ENCODE data around the gene ELMO1.

ELMO1 gene

DNA sequence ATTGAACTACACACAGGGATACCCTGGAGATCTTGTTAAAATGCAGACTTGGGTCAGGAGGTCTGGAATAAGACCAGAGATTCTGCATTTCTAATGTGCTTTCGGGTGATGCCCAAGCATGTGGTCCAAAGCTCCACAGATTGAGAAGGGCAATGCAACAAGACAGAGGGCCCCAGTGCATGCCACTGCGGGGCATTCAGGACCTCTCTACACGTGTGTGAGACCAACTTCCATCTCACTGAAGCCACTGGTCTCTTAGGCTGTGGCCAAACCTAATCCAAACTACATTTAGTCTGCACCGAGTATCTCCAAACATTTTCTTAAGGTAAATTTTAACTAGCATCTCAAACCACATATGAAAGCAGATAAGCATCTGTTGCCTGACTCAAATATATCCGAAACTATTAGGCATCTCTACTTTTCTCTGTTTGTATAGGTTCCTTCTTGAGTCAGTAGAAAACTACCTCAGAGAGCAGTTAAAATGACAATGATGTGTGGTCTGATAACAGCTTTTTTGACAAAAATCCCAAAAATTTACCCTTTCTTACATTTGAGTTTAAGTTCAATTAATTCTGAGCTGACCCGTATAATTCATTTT, 107.5 kb downstream of the ELMO1 start:
- FAIRE-seq = no peak

DNA sequence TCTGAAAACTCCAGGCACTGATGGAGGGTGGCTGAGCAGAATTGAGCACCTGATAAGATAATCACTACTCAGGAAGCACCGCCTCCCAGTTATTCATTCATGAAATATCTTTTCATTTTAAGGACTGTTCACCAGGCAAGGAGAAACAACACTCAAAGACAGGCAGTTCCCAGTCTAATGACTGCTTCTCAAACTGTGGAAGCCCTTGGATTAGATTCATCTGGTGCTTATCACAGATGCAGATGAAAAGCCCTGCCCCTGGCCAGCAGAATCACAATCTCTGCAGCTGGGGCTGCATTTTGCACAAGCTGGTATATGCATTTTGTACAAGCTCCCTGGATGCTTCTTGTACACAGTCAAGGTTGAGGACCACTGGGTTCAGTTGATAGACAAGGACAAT, 109.7 kb downstream of the ELMO1 start:
- FAIRE-seq = no peak

DNA sequence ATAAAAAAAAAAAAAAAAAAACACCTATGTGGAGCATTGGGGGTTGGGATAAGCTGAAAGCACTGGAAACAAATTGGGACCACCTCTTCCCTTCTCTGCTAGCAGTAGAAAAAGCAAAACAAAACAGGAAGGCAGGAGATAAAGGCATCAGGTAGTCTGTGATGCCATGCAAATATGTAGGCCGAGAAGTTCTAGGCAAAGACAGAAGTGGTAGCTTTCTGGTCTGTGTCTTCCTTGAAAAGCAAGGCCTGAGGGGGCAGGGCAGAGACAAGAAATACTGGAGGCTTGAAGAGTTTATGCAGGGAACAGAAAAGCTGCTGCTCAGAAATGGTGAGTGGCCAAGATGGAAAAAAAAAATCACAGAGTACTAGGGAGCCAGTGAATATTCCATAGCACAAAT, 111.1 kb downstream of the ELMO1 start:
- no peak for FAIRE-seq

GRCh38 chr7:37336259-37336658, 112.4 kb downstream of the ELMO1 start:
- no peak for FAIRE-seq

- no peak for FAIRE-seq
These were observed 115.6 kb downstream of the ELMO1 start for GRCh38 chr7:37333075-37333474.

DNA sequence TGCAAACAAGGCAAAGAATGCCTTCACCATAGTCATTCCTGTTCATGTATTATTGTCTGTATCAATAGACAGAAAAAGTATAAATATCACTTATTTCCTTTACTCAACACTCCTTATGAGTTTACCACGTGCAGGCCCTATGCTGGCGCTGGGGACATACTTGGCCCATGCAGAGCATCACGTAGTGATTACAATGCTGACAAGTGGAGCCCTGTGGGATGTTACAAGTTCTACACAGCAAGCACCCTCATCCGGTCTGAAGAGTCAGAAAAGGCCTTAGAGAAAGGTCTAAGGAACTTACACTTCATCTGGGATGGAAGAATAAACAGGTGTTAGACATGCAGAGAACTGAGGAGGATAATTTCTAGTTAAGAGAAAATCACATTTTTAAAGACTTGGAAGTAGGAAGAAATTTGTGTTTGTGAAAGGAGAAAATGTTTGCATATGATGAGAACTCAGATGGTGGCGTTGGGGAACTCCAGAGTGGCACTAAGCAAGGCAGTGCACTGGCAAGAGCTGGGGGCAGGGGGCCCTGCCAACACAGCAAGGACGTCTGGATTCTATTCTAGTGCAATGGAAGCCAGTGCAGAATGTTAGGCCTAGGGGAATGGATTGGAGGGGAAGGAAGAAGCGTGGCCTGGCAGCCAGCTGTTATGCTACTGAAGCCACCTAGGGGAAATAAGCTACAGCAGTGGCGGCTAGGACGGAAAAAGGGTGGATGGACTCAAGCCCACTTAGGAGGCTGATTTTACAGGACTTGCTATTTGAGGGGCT, 116.2 kb downstream of the ELMO1 start:
- FAIRE-seq = no peak

DNA sequence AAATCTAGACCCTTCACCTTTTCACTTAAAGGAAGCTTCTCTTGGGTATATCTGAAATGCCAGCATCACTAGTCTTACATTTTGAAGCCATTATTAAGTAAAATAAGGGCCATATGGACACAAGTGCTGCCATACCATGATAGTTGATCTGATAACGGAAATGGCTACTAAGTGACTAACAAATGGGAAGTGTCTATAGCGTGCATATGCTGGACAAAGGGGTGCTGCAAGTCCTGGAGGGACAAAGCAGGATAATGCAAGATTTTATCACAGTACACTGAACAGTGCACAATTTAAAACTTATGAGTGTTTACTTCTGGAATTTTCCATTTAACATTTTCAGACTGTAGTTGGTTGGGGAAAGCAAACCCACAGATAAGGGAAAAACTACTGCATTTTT, 117.9 kb downstream of the ELMO1 start:
- FAIRE-seq = no peak

DNA sequence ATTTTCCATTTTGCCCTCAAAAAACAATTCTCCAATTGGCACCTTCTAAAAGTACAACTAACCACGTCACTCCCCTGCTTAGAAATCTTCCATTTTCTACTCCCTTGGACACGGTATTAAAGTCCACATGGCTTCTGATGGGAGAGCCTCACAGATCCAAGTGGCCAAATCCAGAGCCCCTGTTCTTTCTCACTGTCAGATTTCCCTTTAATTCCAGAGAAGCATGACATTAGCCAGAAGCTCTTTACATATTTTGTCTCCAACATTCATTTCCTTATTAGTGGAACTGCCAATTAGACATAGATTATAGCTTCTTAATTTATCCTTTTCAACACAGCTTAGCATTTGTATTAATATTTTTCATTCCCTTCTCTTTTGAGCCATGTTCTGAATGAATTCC, 118.7 kb downstream of the ELMO1 start:
- FAIRE-seq = no peak

DNA sequence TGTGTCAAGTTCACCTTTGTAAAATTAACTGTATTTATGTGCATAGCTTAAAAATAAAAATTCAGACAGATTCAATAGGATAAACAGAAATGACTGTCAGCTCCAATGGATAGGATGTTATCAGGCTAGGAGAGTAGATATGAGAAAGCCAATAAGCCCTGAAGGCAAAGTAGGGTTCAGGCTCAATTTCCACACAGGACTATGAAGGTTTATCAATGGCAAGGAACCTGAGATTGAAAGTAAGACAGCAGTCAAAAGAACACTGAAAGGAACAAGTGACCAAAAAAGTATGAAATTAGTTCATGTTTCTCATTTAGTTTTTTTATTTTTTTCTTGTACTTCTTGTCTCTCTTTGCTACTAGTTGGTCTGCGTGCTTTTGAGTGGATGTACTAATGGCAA, 121.4 kb downstream of the ELMO1 start:
- no peak for FAIRE-seq

GRCh38 chr7:37323966-37324365, 124.7 kb downstream of the ELMO1 start:
- FAIRE-seq = no peak

GRCh38 chr7:37322831-37323230, 125.8 kb downstream of the ELMO1 start:
- FAIRE-seq = no peak

- no peak for FAIRE-seq
These were observed 127.7 kb downstream of the ELMO1 start for GRCh38 chr7:37320848-37321468.

- FAIRE-seq = no peak
These were observed 128.4 kb downstream of the ELMO1 start for GRCh38 chr7:37320140-37320847.

- no peak for FAIRE-seq
These were observed 130.1 kb downstream of the ELMO1 start for GRCh38 chr7:37318541-37318940.

GRCh38 chr7:37315772-37316715, 132.6 kb downstream of the ELMO1 start:
- FAIRE-seq = no peak

- no peak for FAIRE-seq
These were observed 136.1 kb downstream of the ELMO1 start for GRCh38 chr7:37312608-37313007.

DNA sequence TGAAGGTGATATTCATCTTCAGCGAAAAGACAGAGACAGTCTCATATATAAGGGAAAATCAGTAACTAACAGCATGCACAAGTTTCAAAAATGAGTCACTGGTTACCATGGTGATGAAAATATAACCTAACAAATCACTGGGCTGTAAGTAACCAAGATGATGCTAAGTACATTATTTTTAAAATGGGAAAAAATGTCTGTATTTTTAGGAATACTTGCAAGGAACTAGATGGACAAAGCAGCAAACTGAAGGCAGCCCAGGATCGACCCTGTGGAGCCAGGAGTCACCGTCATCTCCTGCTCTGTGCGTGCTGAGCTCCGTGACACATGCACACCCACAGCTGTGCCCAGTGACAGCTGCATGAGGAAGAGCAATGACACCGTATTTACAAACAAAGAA, 137.3 kb downstream of the ELMO1 start:
- FAIRE-seq = no peak

DNA sequence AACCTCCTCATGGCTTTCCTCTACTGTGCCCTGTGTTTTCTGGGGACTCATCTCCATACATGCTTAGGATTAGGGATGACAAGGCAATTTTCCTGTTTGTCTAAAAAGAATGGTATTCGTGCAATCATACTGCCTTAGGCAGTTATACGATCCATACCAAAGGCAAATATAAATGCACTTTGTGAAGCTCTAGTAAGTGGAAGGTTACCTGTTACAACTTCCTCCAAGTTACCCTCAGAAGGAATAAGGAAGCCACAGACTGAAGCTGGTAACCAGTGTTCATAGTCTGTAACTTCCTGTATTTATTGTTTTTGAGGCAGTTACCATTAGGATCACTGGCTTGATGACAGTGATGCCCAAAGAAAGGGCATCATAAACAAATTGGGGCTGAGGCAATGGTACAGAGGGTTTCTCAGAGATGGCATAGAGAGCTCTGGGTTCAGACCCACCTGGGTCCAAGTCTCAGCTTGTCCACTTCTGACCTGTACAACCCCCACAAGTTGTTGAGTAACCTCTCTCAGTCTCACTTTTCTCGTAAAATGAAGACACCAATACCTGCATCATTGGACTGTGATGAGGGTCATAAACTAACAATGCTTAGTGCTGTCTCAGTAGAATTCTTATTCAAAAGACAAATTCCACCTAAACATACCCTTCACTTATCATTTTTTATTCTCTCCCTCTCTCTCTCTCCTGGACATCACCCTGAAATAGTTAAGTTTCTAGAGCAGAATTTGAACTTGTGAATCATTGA, 138.2 kb downstream of the ELMO1 start:
- no peak for FAIRE-seq

DNA sequence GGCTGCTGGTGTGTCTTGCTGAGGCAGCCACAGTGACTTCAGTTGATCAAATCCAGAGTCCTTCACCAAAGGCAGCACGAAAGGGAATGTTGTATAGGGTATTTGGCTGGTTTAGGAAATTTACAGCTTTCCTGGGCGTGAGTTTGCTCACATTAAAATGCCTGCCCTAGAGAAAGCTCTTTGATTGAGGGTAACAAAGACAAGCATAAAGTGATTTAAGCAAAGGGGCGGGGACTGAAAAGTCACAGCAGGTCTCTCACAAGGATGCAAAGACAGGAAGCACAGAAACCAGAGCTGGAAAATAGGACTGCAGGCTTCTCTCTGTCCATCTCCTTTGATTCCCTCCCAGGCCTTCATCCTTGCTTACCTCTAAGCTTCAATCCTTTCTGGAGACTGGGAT, 139.2 kb downstream of the ELMO1 start:
- no peak for FAIRE-seq

- no peak for FAIRE-seq
These were observed 143.7 kb downstream of the ELMO1 start for GRCh38 chr7:37304921-37305320.

- FAIRE-seq = no peak
These were observed 151.1 kb downstream of the ELMO1 start for GRCh38 chr7:37297546-37297945.

GRCh38 chr7:37295401-37295800, 153.3 kb downstream of the ELMO1 start:
- FAIRE-seq = no peak
